ENCODE measurements around the gene SYP. TPM values are rescaled to one million over a fixed set of nuclear protein-coding genes. Genes with fewer than 3 reads are reported as not detected.
"Not testable (repeated sequence)": the region's sequence is repeated elsewhere in the genome, so short reads cannot be mapped to it uniquely, and the experiment has no call there.

The SYP gene
- total RNA-seq, 1 experiment from 2014 or later, result 0.75 TPM

DNA sequence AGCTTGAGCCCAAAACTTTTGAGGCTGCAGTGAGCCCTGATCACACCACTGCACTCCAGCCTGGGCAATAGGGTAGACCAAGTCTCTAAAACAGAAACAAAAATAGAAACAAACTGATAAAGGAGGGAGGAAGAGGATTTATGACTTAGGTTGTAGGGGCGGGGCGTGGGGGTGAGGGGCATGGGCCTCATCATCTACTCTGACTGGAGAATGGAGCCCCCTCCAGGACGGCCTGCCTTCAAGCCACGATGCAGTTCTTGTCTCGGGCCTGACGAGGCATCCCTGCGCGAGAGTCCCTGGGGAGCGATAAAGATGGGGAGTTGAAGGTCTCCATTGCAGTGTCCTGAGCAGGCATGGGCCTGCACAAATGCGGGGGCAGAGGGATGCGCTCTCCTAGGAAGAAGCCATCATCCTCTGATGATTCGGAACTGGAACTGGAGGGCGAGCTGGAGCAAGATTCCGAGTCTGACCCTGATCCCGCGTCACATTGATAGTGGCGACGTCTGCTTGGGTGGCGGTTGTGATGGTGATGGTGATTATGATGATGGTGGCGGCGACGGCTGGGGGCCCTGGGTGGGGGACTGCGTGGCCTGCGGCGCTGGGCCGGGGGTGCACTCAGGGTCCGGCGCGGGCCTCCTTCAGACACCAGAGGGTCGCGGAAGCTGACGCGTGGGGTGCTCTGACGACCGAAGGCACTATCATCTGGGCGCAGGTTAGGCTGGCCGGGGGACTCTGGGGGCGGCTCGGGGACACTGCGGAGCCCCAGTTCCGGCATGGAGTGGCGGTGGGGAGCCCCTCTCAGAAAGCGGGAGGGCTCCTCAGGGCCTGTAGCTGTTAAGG lies 24.3 kb downstream of the SYP start:
- TF ChIP-seq, protein P1, sequence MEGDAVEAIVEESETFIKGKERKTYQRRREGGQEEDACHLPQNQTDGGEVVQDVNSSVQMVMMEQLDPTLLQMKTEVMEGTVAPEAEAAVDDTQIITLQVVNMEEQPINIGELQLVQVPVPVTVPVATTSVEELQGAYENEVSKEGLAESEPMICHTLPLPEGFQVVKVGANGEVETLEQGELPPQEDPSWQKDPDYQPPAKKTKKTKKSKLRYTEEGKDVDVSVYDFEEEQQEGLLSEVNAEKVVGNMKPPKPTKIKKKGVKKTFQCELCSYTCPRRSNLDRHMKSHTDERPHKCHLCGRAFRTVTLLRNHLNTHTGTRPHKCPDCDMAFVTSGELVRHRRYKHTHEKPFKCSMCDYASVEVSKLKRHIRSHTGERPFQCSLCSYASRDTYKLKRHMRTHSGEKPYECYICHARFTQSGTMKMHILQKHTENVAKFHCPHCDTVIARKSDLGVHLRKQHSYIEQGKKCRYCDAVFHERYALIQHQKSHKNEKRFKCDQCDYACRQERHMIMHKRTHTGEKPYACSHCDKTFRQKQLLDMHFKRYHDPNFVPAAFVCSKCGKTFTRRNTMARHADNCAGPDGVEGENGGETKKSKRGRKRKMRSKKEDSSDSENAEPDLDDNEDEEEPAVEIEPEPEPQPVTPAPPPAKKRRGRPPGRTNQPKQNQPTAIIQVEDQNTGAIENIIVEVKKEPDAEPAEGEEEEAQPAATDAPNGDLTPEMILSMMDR (IDR thresholded peaks at IDR 0.05; ENCODE audit: unreplicated experiment), result no peak

DNA sequence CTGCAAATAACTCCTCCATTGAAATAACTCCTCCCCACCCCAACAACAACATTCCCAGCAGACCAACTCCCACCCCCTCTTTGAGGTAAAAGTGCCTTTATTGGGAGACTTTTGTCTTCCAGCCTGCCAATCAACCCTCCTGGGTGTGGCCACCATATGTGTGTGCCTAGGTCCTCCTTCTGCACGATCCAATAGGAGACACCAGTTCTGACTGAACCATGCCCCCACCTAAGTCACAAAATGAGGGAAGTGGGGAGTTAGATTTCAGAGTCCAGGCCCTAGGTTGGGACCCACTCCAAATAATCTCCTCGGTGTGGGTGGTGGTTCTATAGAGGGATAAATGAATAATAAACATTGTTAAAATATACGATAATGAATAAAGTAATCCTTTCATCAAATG lies 25.3 kb downstream of the SYP start:
- DNase-seq (ENCODE audit: unreplicated experiment), result peak; percentile 40
- TSS peak; percentile 85 for BruUV-seq (replicated peaks)
- H3K27ac Mint-ChIP-seq (ENCODE audit: low read depth, unreplicated experiment), result no peak overlapping the region
- intact Hi-C loops (cut with micrococcal nuclease), result no loop called here
- H3K9me3 Mint-ChIP-seq (ENCODE audit: unreplicated experiment), result peaks cover 9% of the 10 kb centered on the region
- no peaks in the 10 kb centered on the region for H3K27me3 Mint-ChIP-seq (ENCODE audit: insufficient read depth, unreplicated experiment)
- TF ChIP-seq, protein P1 (IDR thresholded peaks at IDR 0.05; ENCODE audit: unreplicated experiment), result no peak
- H3K4me3 Mint-ChIP-seq (ENCODE audit: unreplicated experiment), result peak overlapping the region; percentile 38
- peaks cover 21% of the 10 kb centered on the region for H3K4me1 Mint-ChIP-seq (ENCODE audit: insufficient read depth, unreplicated experiment)
- CTCF ChIA-PET, result no interaction called here
- peaks cover 64% of the 10 kb centered on the region for H3K36me3 Mint-ChIP-seq (ENCODE audit: insufficient read depth, unreplicated experiment)
- POLR2A ChIA-PET, result interaction anchor here (1.0 kb wide), 1 partner anchor 94 kb away, joined by 3 read pairs; no protein-coding TSS in a partner anchor

More for the DNA sequence above, 24.3 kb downstream of the SYP start:
- intact Hi-C loops (cut with micrococcal nuclease), result no loop called here
- ChIA-PET CTCF (interaction anchor here (0.7 kb wide), 1 partner anchor 1345 kb away, joined by 3 read pairs; no protein-coding TSS in a partner anchor), POLR2A (interaction anchor here (1.0 to 1.9 kb wide), 5 partner anchors 8 to 93 kb away, joined by 3 to 27 read pairs (median 4); no protein-coding TSS in a partner anchor)
- no TSS peak for BruUV-seq (replicated peaks)
- Mint-ChIP-seq H3K4me3 (ENCODE audit: unreplicated experiment) (peak overlapping the region; percentile 51), H3K36me3 (ENCODE audit: insufficient read depth, unreplicated experiment) (peaks cover 67% of the 10 kb centered on the region), H3K27ac (ENCODE audit: low read depth, unreplicated experiment) (no peak overlapping the region), H3K4me1 (ENCODE audit: insufficient read depth, unreplicated experiment) (peaks cover 21% of the 10 kb centered on the region), H3K9me3 (ENCODE audit: unreplicated experiment) (peaks cover 18% of the 10 kb centered on the region), H3K27me3 (ENCODE audit: insufficient read depth, unreplicated experiment) (no peaks in the 10 kb centered on the region)
- DNase-seq (ENCODE audit: unreplicated experiment), result no peak

DNA sequence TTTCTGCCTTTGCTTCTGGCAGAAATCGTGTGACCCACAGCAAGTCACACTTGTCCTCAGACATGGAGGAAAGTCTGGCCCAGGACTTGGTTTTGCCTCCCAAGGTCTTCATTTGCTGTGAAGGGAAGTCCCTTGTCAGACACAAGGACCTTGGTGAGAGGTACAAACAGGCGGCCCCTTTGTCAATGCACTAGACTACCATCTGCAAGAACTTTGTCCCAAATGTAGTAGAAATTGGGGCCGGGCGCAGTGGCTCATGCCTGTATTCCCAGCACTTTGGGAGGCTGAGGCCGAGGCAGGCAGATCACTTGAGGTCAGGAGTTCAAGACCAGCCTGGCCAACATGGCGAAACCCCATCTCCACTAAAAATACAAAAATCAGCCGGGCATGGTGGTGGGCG lies 26.4 kb downstream of the SYP start:
- intact Hi-C loops (cut with micrococcal nuclease); H3K27ac Mint-ChIP-seq (ENCODE audit: low read depth, unreplicated experiment); DNase-seq (ENCODE audit: unreplicated experiment); BruUV-seq (replicated peaks); H3K27me3 Mint-ChIP-seq (ENCODE audit: insufficient read depth, unreplicated experiment); H3K9me3 Mint-ChIP-seq (ENCODE audit: unreplicated experiment): not testable (repeated sequence)
- Mint-ChIP-seq H3K4me3 (ENCODE audit: unreplicated experiment) (peak overlapping the region; percentile 88), H3K4me1 (ENCODE audit: insufficient read depth, unreplicated experiment) (peaks cover 21% of the 10 kb centered on the region), H3K36me3 (ENCODE audit: insufficient read depth, unreplicated experiment) (peaks cover 54% of the 10 kb centered on the region)
- ChIA-PET CTCF (interaction anchor here (0.7 kb wide), 1 partner anchor 1972 kb away, joined by 3 read pairs; no protein-coding TSS in a partner anchor), POLR2A (interaction anchor here (1.0 to 3.0 kb wide), 3 partner anchors 11 to 95 kb away, joined by 3 to 23 read pairs (median 23); no protein-coding TSS in a partner anchor)

DNA sequence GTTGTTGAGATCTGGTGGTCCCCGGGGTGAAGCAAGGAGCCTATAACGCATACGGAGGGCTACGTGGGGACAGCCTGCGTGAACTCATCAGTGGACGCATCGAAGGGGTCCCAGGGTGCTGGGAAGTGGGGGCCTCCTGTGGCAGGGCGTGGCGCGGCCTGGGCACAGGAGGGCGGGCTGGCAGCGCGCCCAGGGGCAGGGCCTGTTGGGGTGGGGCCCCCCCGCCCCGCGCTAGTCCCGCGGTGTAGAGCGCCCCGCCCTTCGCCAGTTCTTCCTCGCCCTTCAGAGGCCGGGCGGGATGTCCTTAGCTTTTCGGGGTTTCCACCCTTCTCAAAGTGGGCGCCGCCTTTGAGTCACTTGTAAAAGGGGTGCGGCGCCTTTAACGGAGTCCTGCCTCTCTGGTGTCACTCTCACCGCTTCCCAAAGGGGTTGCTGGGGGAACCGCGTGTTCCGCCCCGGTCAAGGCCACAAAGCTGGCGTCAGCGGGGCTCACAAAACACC lies 27.7 kb downstream of the SYP start:
- H3K27me3 Mint-ChIP-seq (ENCODE audit: insufficient read depth, unreplicated experiment), result no peaks in the 10 kb centered on the region
- POLR2A ChIA-PET, result interaction anchor here (0.7 to 3.0 kb wide), 6 partner anchors 12 to 170 kb away, joined by 3 to 23 read pairs (median 3); partner anchors contain the start of gene GRIPAP1
- peak overlapping the region; percentile 54 for H3K27ac Mint-ChIP-seq (ENCODE audit: low read depth, unreplicated experiment)
- BruUV-seq (replicated peaks), result no TSS peak
- H3K36me3 Mint-ChIP-seq (ENCODE audit: insufficient read depth, unreplicated experiment), result peaks cover 46% of the 10 kb centered on the region
- peak overlapping the region; percentile 88 for H3K4me3 Mint-ChIP-seq (ENCODE audit: unreplicated experiment)
- no peaks in the 10 kb centered on the region for H3K9me3 Mint-ChIP-seq (ENCODE audit: unreplicated experiment)
- CTCF ChIA-PET, result interaction anchor here (0.5 to 1.0 kb wide), 2 partner anchors 12 to 20 kb away, joined by 3 read pairs; no protein-coding TSS in a partner anchor
- peaks cover 20% of the 10 kb centered on the region for H3K4me1 Mint-ChIP-seq (ENCODE audit: insufficient read depth, unreplicated experiment)
- TF ChIP-seq, protein P1 (IDR thresholded peaks at IDR 0.05; ENCODE audit: unreplicated experiment), result no peak
- intact Hi-C loops (cut with micrococcal nuclease), result no loop called here
- peak; percentile 80 for DNase-seq (ENCODE audit: unreplicated experiment)

Data from MCF 10A (cell line).